CD4-positive, alpha-beta T cell (primary cell): Measurements from ENCODE around the gene E2F2. TPM values are rescaled to one million over a fixed set of nuclear protein-coding genes. Genes with fewer than 3 reads are reported as not detected.

Source experiments
- ATAC-seq: fragments of 200-7000 bp; cut with Tn5 transposase; one replicate; pipeline ENCODE4 v1.10.0; 2022; ENCODE audit warnings: mild to moderate bottlenecking; ENCODE audit not compliant: poor library complexity
- CTCF ChIA-PET: fragments of 350-600 bp; sonication (Branson Sonifier 250); formaldehyde crosslinking; loops from one replicate; lab custom pipeline; 2021; ENCODE audit warnings: antibody characterized with exemption, inconsistent platforms; lab: Charles Lee
- POLR2A ChIA-PET: fragments of 350-600 bp; sonication (Branson Sonifier 250); formaldehyde crosslinking; loops from one replicate; lab custom pipeline; 2021; ENCODE audit warnings: antibody characterized with exemption, inconsistent platforms; lab: Charles Lee
- DNase-seq, 14 experiments: peaks; one replicate each; pipeline ENCODE4 v3.0.0-alpha.2; 2013 to 2020; ENCODE audit warnings: mixed read lengths in 2 of 14
- H3K27ac ChIP-seq, 2 donors: one replicate each; pipeline versions ENCODE4 v1.5.1 to v1.7.0; 2013; ENCODE audit warnings: low read length in 2 of 2, low read depth in 1 of 2, mild to moderate bottlenecking in 1 of 2
- H3K27me3 ChIP-seq, 2 experiments: 1 replicate in 1 of 2; 2 replicates in 1 of 2; pipeline versions ENCODE4 v1.6.1 to v1.7.0; 2013; ENCODE audit warnings: low read length in 2 of 2, control low read depth in 1 of 2, mild to moderate bottlenecking in 1 of 2, moderate library complexity in 1 of 2; ENCODE audit not compliant: insufficient read depth in 2 of 2, control insufficient read depth in 1 of 2
- H3K36me3 ChIP-seq: one replicate; pipeline ENCODE4 v1.6.1; 2013; ENCODE audit warnings: low read length, control low read depth; ENCODE audit not compliant: insufficient read depth
- H3K4me1 ChIP-seq: one replicate; pipeline ENCODE4 v1.6.1; 2013; ENCODE audit warnings: low read length, control low read depth; ENCODE audit not compliant: insufficient read depth
- H3K4me3 ChIP-seq: one replicate; pipeline ENCODE4 v1.5.1; 2013; ENCODE audit warnings: mild to moderate bottlenecking, low read length, moderate library complexity
- H3K9me3 ChIP-seq, 2 experiments: 1 replicate in 1 of 2; 2 replicates in 1 of 2; pipeline versions ENCODE4 v1.6.1 to v1.7.0; 2013; ENCODE audit warnings: low read length in 2 of 2, mild to moderate bottlenecking in 2 of 2, control low read depth in 1 of 2, moderate library complexity in 1 of 2; ENCODE audit not compliant: control insufficient read depth in 1 of 2, insufficient read depth in 1 of 2
- H3K27ac Mint-ChIP-seq: one replicate; pipeline ENCODE4 v1.8.0; 2020; ENCODE audit warnings: mixed read lengths
- H3K27me3 Mint-ChIP-seq: one replicate; pipeline ENCODE4 v1.8.0; 2021; ENCODE audit warnings: mixed read lengths
- H3K36me3 Mint-ChIP-seq: one replicate; pipeline ENCODE4 v1.8.0; 2021; ENCODE audit warnings: low read depth, mixed read lengths
- H3K4me1 Mint-ChIP-seq: one replicate; pipeline ENCODE4 v1.8.0; 2021; ENCODE audit warnings: low read depth, mixed read lengths
- H3K4me3 Mint-ChIP-seq: one replicate; pipeline ENCODE4 v1.8.0; 2020; ENCODE audit warnings: mild to moderate bottlenecking, mixed read lengths
- H3K9me3 Mint-ChIP-seq: one replicate; pipeline ENCODE4 v1.8.0; 2020; ENCODE audit warnings: mixed read lengths
- intact Hi-C, 2 experiments: fragments of 100-400 bp; cut with DNase I in 1 of 2; cut with micrococcal nuclease in 1 of 2; formaldehyde crosslinking; loops; one replicate each; pipeline versions ENCODE4 v1.15.1 to v1.9.0; 2023 to 2025; cut with DNase I, micrococcal nuclease
- total RNA-seq, 174 experiments: library from RNA in 2 of 174; stranded (reverse) in 2 of 174; gene quantifications; one replicate each; pipeline ENCODE4 v1.2.3 and lab custom pipeline; 2021 to 2026
- TF ChIP-seq, protein P1 (sequence below): fragments of 200-600 bp; IDR thresholded peaks from one replicate; pipeline ENCODE4 v1.8.0; 2022; ENCODE audit warnings: antibody characterized with exemption, mild to moderate bottlenecking

Gene E2F2
- total RNA-seq, 2 experiments from 2014 or later = 0.50 to 0.69 TPM

GRCh38 chr1:23478896-23479665 is 52.0 kb downstream of the E2F2 start:
- Mint-ChIP-seq H3K27me3 (peaks cover 31% of the 10 kb centered on the region), H3K36me3 (no peaks in the 10 kb centered on the region), H3K4me1 (peaks cover 8% of the 10 kb centered on the region), H3K4me3 (no peak overlapping the region), H3K27ac (no peak overlapping the region), H3K9me3 (no peaks in the 10 kb centered on the region)
- no peak for ATAC-seq
- intact Hi-C loops = no loop called here
- Histone ChIP-seq H3K36me3 (no peaks in the 10 kb centered on the region), H3K27ac (no peak overlapping the region), H3K4me1 (peaks cover 11% of the 10 kb centered on the region), H3K4me3 (no peak overlapping the region), H3K27me3 (peaks cover 17 to 30% of the 10 kb centered on the region in 2 experiments), H3K9me3 (peaks cover 0 to 4% of the 10 kb centered on the region in 2 experiments)
- DNase-seq = no peak
- TF ChIP-seq, protein P1, sequence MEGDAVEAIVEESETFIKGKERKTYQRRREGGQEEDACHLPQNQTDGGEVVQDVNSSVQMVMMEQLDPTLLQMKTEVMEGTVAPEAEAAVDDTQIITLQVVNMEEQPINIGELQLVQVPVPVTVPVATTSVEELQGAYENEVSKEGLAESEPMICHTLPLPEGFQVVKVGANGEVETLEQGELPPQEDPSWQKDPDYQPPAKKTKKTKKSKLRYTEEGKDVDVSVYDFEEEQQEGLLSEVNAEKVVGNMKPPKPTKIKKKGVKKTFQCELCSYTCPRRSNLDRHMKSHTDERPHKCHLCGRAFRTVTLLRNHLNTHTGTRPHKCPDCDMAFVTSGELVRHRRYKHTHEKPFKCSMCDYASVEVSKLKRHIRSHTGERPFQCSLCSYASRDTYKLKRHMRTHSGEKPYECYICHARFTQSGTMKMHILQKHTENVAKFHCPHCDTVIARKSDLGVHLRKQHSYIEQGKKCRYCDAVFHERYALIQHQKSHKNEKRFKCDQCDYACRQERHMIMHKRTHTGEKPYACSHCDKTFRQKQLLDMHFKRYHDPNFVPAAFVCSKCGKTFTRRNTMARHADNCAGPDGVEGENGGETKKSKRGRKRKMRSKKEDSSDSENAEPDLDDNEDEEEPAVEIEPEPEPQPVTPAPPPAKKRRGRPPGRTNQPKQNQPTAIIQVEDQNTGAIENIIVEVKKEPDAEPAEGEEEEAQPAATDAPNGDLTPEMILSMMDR = no peak
- ChIA-PET POLR2A (no interaction called here), CTCF (no interaction called here)

DNA sequence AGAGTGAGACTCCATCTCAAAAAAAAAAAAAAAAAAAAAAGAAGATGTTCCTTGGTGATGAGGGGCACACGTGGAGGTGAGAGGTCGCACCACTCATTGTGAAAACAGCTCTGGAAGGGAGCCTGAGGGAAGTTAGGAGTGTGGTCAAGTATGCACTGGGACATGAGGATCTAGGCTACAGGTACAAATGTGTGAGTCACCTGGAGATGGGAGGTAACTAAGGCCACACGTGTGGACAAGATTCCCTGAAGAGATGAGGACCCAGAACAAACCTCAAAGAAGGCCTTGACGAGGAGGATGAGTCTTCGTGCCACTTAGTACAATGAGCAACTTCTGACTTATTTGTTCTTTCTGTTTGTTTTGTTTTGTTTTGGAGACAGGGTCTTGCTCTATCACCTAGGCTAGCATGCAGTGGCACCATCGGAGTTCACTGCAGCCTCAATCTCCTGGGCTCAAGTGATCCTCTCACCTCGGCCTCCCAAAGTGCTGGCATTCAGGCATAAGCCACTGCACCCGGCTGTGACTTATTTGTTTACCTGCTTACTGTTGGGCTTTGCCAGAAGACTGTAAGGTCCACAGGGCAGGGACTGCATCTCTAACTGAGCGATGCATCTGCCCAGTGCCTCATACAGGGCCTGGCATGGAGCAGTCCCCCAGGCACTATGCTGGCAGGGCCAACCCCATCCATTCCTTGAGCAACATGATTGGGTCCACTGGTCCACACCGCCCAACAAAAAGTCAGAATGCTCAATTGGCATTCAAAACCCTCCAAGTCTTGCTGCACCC is 53.5 kb downstream of the E2F2 start:
- H3K36me3 Mint-ChIP-seq = no peaks in the 10 kb centered on the region
- TF ChIP-seq, protein P1 = no peak
- CTCF ChIA-PET = no interaction called here
- POLR2A ChIA-PET = no interaction called here
- intact Hi-C loops = no loop called here
- H3K36me3 ChIP-seq = no peaks in the 10 kb centered on the region
- H3K27me3 ChIP-seq = peaks cover 17 to 23% of the 10 kb centered on the region in 2 experiments
- H3K4me3 Mint-ChIP-seq = no peak overlapping the region
- DNase-seq (no peak), ATAC-seq (no peak)
- no peak overlapping the region for H3K27ac ChIP-seq
- no peaks in the 10 kb centered on the region for H3K9me3 Mint-ChIP-seq
- no peaks in the 10 kb centered on the region for H3K4me1 ChIP-seq
- H3K27me3 Mint-ChIP-seq = peaks cover 24% of the 10 kb centered on the region
- no peak overlapping the region for H3K27ac Mint-ChIP-seq
- no peaks in the 10 kb centered on the region for H3K9me3 ChIP-seq
- no peak overlapping the region for H3K4me3 ChIP-seq
- no peaks in the 10 kb centered on the region for H3K4me1 Mint-ChIP-seq

DNA sequence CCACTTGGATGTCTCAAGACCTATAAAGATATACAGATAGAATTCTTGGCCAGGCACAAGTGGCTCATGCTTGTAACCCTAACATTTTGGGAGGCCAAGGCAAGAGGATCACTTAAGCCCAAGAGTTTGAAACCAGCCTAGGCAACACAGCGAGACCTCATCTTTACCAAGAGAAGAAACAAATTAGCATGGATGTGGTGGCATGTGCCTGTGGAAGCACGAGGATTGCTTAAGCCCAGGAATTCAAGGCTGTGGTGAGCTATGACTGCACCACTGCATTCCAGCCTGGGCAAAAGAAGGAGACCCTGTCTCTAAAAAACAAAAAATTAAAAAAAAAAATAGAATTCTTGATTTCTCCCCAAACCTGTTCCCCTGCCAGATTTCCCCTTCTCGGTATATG is 55.4 kb downstream of the E2F2 start:
- no peak for DNase-seq
- H3K27ac ChIP-seq = no peak overlapping the region
- POLR2A ChIA-PET = no interaction called here
- H3K9me3 ChIP-seq = no peaks in the 10 kb centered on the region
- Mint-ChIP-seq H3K9me3 (no peaks in the 10 kb centered on the region), H3K4me1 (no peaks in the 10 kb centered on the region), H3K27ac (no peak overlapping the region), H3K4me3 (no peak overlapping the region), H3K36me3 (no peaks in the 10 kb centered on the region), H3K27me3 (peaks cover 12% of the 10 kb centered on the region)
- no peak overlapping the region for H3K4me3 ChIP-seq
- H3K36me3 ChIP-seq = no peaks in the 10 kb centered on the region
- TF ChIP-seq, protein P1 = no peak
- H3K27me3 ChIP-seq = peaks cover under 1 to 11% of the 10 kb centered on the region in 2 experiments
- ATAC-seq = no peak
- intact Hi-C loops = no loop called here
- H3K4me1 ChIP-seq = no peaks in the 10 kb centered on the region
- CTCF ChIA-PET = no interaction called here
